GM13976 (cell line): ENCODE measurements around the gene NACC1.

Experiments used
- DNase-seq: peaks from one replicate; pipeline ENCODE4 v3.0.0; 2012; ENCODE audit warnings: low spot score
- CTCF ChIP-seq: IDR thresholded peaks from 2 replicates; pipeline ENCODE4 v1.5.1; 2012; ENCODE audit warnings: borderline replicate concordance, mild to moderate bottlenecking; ENCODE audit not compliant: insufficient read depth; ENCODE audit errors: extremely low read depth, missing control alignments, control extremely low read depth
- in situ Hi-C: fragments of 300-500 bp; cut with MboI; formaldehyde crosslinking; loops from one replicate; pipeline ENCODE4 v1.12.0; 2022; ENCODE audit warnings: low sequenced_read_pairs, mixed read lengths, inconsistent platforms; ENCODE audit not compliant: unreplicated experiment

NACC1 gene

DNA sequence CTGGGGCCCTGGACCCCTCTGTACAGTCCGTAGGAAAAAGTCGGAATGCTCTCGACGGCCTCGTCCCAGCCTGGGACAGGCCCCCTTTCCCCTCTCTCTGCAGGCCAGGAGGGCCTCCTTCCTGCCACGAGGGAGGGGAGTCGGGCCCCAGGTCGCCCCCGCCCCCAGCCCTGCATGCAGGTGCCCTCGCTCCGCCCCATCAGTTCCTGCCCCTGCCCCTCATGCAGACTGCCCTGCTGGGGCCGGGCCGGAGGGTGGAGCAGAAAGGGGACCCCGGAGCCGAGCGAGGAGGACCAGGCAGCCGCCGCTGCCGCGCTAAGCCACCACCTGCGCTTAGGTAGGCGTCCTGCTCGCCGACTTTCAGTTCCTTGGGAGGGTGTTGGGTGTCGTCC lies 22.7 kb upstream of the NACC1 start:
- in situ Hi-C loops, result no loop called here
- TF ChIP-seq CTCF, result no peak
- no peak for DNase-seq

DNA sequence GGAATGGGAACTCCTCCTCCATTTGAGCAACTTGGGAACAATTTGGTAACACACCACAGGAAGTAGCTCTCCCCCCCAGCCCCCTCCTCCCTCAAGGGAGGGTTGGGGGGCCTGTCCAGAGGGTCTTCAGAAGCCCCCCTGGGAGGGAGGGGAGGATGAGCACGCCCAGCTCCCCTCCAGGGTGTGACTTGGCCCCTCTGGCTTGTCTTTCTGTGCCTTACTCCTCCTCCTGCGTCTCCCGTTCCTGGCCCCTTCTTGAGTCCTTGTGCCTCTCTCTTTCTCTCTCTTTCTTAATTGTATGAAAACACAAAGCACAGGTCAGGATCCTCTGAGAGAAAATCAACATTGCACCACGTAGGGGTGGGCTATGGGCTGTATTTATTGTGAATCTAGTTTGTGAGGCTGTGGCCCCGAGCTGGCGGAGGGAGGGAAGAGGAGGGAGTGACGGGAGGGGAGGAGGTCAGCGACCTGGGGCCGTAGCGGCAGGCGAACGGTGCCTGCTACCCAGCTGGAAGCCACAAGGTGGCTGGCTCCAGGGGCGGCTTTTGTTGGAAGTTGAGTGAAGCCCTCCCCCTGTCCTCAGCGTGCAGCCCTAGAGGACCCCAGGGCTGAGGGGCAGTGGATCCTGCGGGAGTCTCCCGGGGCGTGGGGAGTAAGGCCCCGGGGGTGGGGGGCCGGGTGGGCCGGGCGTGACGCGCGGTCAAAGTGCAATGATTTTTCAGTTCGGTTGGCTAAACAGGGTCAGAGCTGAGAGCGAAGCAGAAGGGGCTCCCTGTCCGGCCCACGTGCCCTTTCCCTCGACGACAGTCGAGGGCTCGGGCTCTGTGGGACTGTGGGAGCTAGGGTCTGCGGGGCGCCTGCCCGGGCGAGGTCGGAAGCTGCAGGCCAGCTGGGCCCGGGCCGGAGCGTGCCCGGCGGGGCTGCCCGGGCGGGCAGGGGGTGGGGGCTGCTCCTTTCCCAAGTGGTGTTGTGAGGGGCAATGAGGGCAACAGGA lies 21.8 kb upstream of the NACC1 start:
- no peak for TF ChIP-seq CTCF
- DNase-seq, result no peak
- in situ Hi-C loops, result no loop called here

DNA sequence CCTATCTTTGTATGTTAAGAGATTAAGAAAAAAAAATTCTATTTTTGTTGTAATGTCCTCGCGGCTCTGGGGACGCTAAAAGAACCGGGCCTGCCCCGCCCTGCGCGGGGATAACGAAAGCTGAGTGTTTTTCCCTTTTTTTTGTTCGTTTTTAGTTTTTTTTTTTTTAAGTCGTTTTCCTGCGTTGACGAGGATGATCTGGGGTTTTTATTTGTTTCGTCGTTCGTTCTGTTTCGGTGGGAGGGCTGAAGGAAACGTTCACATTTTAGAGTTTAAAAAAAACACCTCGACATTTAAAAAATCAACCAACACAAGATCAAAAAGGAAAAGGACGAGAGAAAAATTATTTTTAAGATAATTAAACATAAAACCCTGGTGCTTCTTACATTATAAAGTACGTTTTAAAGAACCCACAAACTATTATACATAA lies 21.0 kb upstream of the NACC1 start:
- no peak for TF ChIP-seq CTCF
- in situ Hi-C loops, result no loop called here
- DNase-seq, result no peak

- DNase-seq, result no peak
- TF ChIP-seq CTCF, result no peak
- in situ Hi-C loops, result no loop called here
These were observed 20.4 kb upstream of the NACC1 start for GRCh38 chr19:13097463-13098258.

DNA sequence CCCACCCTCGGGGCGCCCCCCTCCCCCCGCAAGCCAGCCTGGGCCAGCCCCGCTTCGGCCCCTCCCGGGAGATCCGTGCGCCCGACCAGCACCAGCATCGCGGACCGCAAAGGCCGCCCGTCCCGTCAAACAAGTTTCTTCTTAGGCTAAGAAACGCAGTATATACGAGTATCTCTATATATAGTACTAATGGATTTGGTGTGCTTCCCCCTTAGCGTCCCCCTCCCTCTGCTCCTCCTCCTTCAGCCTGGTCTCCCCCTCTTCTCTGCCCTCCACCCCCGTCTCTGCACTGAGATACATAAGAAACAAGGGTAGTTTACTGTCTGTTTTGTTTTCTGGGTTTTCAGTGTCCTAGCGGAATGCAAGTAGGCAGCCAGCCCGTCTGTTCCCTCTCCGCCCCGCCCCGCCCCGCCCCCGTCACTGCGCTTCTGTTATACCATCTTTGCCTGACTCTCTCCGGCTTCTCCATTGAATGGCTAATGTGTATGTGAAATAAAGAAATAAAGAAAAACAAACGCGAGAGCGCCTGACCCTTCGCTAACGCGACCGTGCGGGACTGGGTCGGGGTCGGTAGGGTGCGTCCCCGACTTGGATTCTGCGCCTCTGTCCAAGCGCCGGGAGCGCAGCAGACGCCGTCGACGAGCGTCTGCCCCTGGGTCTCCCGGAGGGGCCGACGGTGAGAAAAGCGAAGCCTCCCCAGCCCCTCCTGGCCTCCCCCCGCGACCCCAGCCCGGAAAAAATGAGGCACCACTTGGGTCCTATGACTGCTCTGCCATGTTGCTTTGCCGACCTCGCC lies 19.6 kb upstream of the NACC1 start:
- no peak for DNase-seq
- no peak for TF ChIP-seq CTCF
- in situ Hi-C loops, result no loop called here
